ENCODE data around the gene PRPSAP2.

PRPSAP2 gene

GRCh38 chr17:18957831-18958230, 99.9 kb downstream of the PRPSAP2 start:
- H2BK5ac ChIP-seq (ENCODE audit: low read length) = no peak overlapping the region
- no peak overlapping the region for H2BK15ac ChIP-seq (ENCODE audit: low read length)
- DNase-seq (ENCODE audit: low spot score) = no peak
- H2AFZ ChIP-seq (ENCODE audit: low read length) = no peak overlapping the region
- no peak overlapping the region for H3K9ac ChIP-seq (ENCODE audit: low read depth, low read length, poor library complexity)
- no peak overlapping the region for H3K27ac ChIP-seq (replicated peaks; ENCODE audit: low read length)
- H3K4me2 ChIP-seq (ENCODE audit: insufficient read depth, low read length, poor library complexity, severe bottlenecking) = no peak overlapping the region
- H2BK12ac ChIP-seq (ENCODE audit: low read length) = no peak overlapping the region
- H3K23ac ChIP-seq (ENCODE audit: low read depth, low read length, poor library complexity) = no peak overlapping the region
- H4K91ac ChIP-seq (ENCODE audit: low read depth, low read length, poor library complexity) = no peak overlapping the region
- H3K4ac ChIP-seq (ENCODE audit: low read length) = no peak overlapping the region
- H3K36me3 ChIP-seq (replicated peaks in 1 of 2; ENCODE audit: control insufficient read depth in 2 of 2, insufficient read depth in 2 of 2, low read length in 2 of 2) = no peaks in the 10 kb centered on the region
- H3K18ac ChIP-seq (ENCODE audit: low read length) = no peak overlapping the region
- H3K79me1 ChIP-seq (ENCODE audit: low read depth, low read length) = no peaks in the 10 kb centered on the region
- no peak overlapping the region for H2AK5ac ChIP-seq (ENCODE audit: low read depth, low read length)
- no peak overlapping the region for H2BK120ac ChIP-seq (ENCODE audit: low read depth, low read length)
- H4K8ac ChIP-seq (ENCODE audit: low read depth, low read length) = no peak overlapping the region
- H3K4me1 ChIP-seq (ENCODE audit: control insufficient read depth in 2 of 2, insufficient read depth in 1 of 2, low read depth in 1 of 2, low read length in 2 of 2) = peaks cover 13 to 17% of the 10 kb centered on the region in 2 donors
- H3K14ac ChIP-seq (ENCODE audit: low read length) = no peak overlapping the region
- no peaks in the 10 kb centered on the region for H3K9me3 ChIP-seq (replicated peaks in 1 of 2; ENCODE audit: control insufficient read depth in 2 of 2, insufficient read depth in 1 of 2, low read depth in 1 of 2, low read length in 2 of 2)
- H3K27me3 ChIP-seq (ENCODE audit: control insufficient read depth in 3 of 3, insufficient read depth in 3 of 3, low read depth in 1 of 3, low read length in 3 of 3) = no peaks in the 10 kb centered on the region
- no CpG with 5 or more reads among the region's 4 CpGs for WGBS, 2 donors (ENCODE audit: extremely low coverage in 2 of 2, insufficient read length in 2 of 2, insufficient replicate concordance in 1 of 2)
- no peak overlapping the region for H3K4me3 ChIP-seq (ENCODE audit: low read length in 2 of 2)

- no peak for DNase-seq (ENCODE audit: low spot score)
- H2AK5ac ChIP-seq (ENCODE audit: low read depth, low read length) = no peak overlapping the region
- no CpG with 5 or more reads among the region's 11 CpGs for WGBS, 2 donors (ENCODE audit: extremely low coverage in 2 of 2, insufficient read length in 2 of 2, insufficient replicate concordance in 1 of 2)
Observed at GRCh38 chr17:18958611-18959010, 100.7 kb downstream of the PRPSAP2 start.

GRCh38 chr17:18959071-18959844, 101.3 kb downstream of the PRPSAP2 start:
- Histone ChIP-seq H2BK12ac (ENCODE audit: low read length) (peak overlapping the region; percentile 86), H2AFZ (ENCODE audit: low read length) (peak overlapping the region; percentile 68), H2AK5ac (ENCODE audit: low read depth, low read length) (peak overlapping the region; percentile 98), H3K4ac (ENCODE audit: low read length) (peak overlapping the region; percentile 81), H3K23ac (ENCODE audit: low read depth, low read length, poor library complexity) (no peak overlapping the region), H4K91ac (ENCODE audit: low read depth, low read length, poor library complexity) (peak overlapping the region; percentile 43), H3K79me1 (ENCODE audit: low read depth, low read length) (no peaks in the 10 kb centered on the region), H3K4me2 (ENCODE audit: insufficient read depth, low read length, poor library complexity, severe bottlenecking) (no peak overlapping the region), H2BK5ac (ENCODE audit: low read length) (peak overlapping the region; percentile 62), H3K27ac (replicated peaks; ENCODE audit: low read length) (no peak overlapping the region), H3K4me1 (ENCODE audit: control insufficient read depth in 2 of 2, insufficient read depth in 1 of 2, low read depth in 1 of 2, low read length in 2 of 2) (peaks cover 19% of the 10 kb centered on the region in 2 donors), H2BK15ac (ENCODE audit: low read length) (peak overlapping the region; percentile 90), H4K8ac (ENCODE audit: low read depth, low read length) (peak overlapping the region; percentile 84), H3K27me3 (ENCODE audit: control insufficient read depth in 3 of 3, insufficient read depth in 3 of 3, low read depth in 1 of 3, low read length in 3 of 3) (no peaks in the 10 kb centered on the region), H3K14ac (ENCODE audit: low read length) (peak overlapping the region; percentile 76), H2BK120ac (ENCODE audit: low read depth, low read length) (no peak overlapping the region), H3K18ac (ENCODE audit: low read length) (peak overlapping the region; percentile 66), H3K4me3 (ENCODE audit: low read length in 2 of 2) (no peak overlapping the region), H3K36me3 (replicated peaks in 1 of 2; ENCODE audit: control insufficient read depth in 2 of 2, insufficient read depth in 2 of 2, low read length in 2 of 2) (no peaks in the 10 kb centered on the region), H3K9ac (ENCODE audit: low read depth, low read length, poor library complexity) (peak overlapping the region; percentile 65), H3K9me3 (replicated peaks in 1 of 2; ENCODE audit: control insufficient read depth in 2 of 2, insufficient read depth in 1 of 2, low read depth in 1 of 2, low read length in 2 of 2) (no peaks in the 10 kb centered on the region)
- WGBS, 2 donors (ENCODE audit: extremely low coverage in 2 of 2, insufficient read length in 2 of 2, insufficient replicate concordance in 1 of 2) = no CpG with 5 or more reads among the region's 22 CpGs
- DNase-seq (ENCODE audit: low spot score) = no peak

More at GRCh38 chr17:18958611-18959010, 100.7 kb downstream of the PRPSAP2 start:
- H2BK120ac ChIP-seq (ENCODE audit: low read depth, low read length) = no peak overlapping the region
- peak overlapping the region; percentile 84 for H4K8ac ChIP-seq (ENCODE audit: low read depth, low read length)
- no peaks in the 10 kb centered on the region for H3K27me3 ChIP-seq (ENCODE audit: control insufficient read depth in 3 of 3, insufficient read depth in 3 of 3, low read depth in 1 of 3, low read length in 3 of 3)
- no peak overlapping the region for H2BK12ac ChIP-seq (ENCODE audit: low read length)
- H3K18ac ChIP-seq (ENCODE audit: low read length) = peak overlapping the region; percentile 66
- H3K9ac ChIP-seq (ENCODE audit: low read depth, low read length, poor library complexity) = no peak overlapping the region
- no peak overlapping the region for H3K23ac ChIP-seq (ENCODE audit: low read depth, low read length, poor library complexity)
- no peaks in the 10 kb centered on the region for H3K9me3 ChIP-seq (replicated peaks in 1 of 2; ENCODE audit: control insufficient read depth in 2 of 2, insufficient read depth in 1 of 2, low read depth in 1 of 2, low read length in 2 of 2)
- peak overlapping the region; percentile 90 for H2BK15ac ChIP-seq (ENCODE audit: low read length)
- no peak overlapping the region for H3K27ac ChIP-seq (replicated peaks; ENCODE audit: low read length)
- no peak overlapping the region for H3K4me2 ChIP-seq (ENCODE audit: insufficient read depth, low read length, poor library complexity, severe bottlenecking)
- H3K4ac ChIP-seq (ENCODE audit: low read length) = no peak overlapping the region
- H4K91ac ChIP-seq (ENCODE audit: low read depth, low read length, poor library complexity) = peak overlapping the region; percentile 43
- H3K14ac ChIP-seq (ENCODE audit: low read length) = no peak overlapping the region
- peak overlapping the region; percentile 68 for H2AFZ ChIP-seq (ENCODE audit: low read length)
- no peaks in the 10 kb centered on the region for H3K79me1 ChIP-seq (ENCODE audit: low read depth, low read length)
- peak overlapping the region; percentile 62 for H2BK5ac ChIP-seq (ENCODE audit: low read length)
- no peaks in the 10 kb centered on the region for H3K36me3 ChIP-seq (replicated peaks in 1 of 2; ENCODE audit: control insufficient read depth in 2 of 2, insufficient read depth in 2 of 2, low read length in 2 of 2)
- no peak overlapping the region for H3K4me3 ChIP-seq (ENCODE audit: low read length in 2 of 2)
- H3K4me1 ChIP-seq (ENCODE audit: control insufficient read depth in 2 of 2, insufficient read depth in 1 of 2, low read depth in 1 of 2, low read length in 2 of 2) = peaks cover 19% of the 10 kb centered on the region in 2 donors

- Histone ChIP-seq H3K4me3 (ENCODE audit: low read length in 2 of 2) (no peak overlapping the region), H2AK5ac (ENCODE audit: low read depth, low read length) (peak overlapping the region; percentile 98), H4K8ac (ENCODE audit: low read depth, low read length) (peak overlapping the region; percentile 97), H3K27ac (replicated peaks; ENCODE audit: low read length) (no peak overlapping the region), H3K36me3 (replicated peaks in 1 of 2; ENCODE audit: control insufficient read depth in 2 of 2, insufficient read depth in 2 of 2, low read length in 2 of 2) (no peaks in the 10 kb centered on the region), H4K91ac (ENCODE audit: low read depth, low read length, poor library complexity) (peak overlapping the region; percentile 59), H2BK5ac (ENCODE audit: low read length) (peak overlapping the region; percentile 62), H3K9me3 (replicated peaks in 1 of 2; ENCODE audit: control insufficient read depth in 2 of 2, insufficient read depth in 1 of 2, low read depth in 1 of 2, low read length in 2 of 2) (no peaks in the 10 kb centered on the region), H3K79me1 (ENCODE audit: low read depth, low read length) (no peaks in the 10 kb centered on the region), H3K4ac (ENCODE audit: low read length) (no peak overlapping the region), H3K14ac (ENCODE audit: low read length) (no peak overlapping the region), H3K23ac (ENCODE audit: low read depth, low read length, poor library complexity) (no peak overlapping the region), H3K4me1 (ENCODE audit: control insufficient read depth in 2 of 2, insufficient read depth in 1 of 2, low read depth in 1 of 2, low read length in 2 of 2) (peaks cover 19% of the 10 kb centered on the region in 2 donors), H2BK12ac (ENCODE audit: low read length) (peak overlapping the region; percentile 1), H3K18ac (ENCODE audit: low read length) (peak overlapping the region; percentile 58), H2AFZ (ENCODE audit: low read length) (no peak overlapping the region), H3K27me3 (ENCODE audit: control insufficient read depth in 3 of 3, insufficient read depth in 3 of 3, low read depth in 1 of 3, low read length in 3 of 3) (no peaks in the 10 kb centered on the region), H2BK120ac (ENCODE audit: low read depth, low read length) (peak overlapping the region; percentile 65), H3K9ac (ENCODE audit: low read depth, low read length, poor library complexity) (no peak overlapping the region), H3K4me2 (ENCODE audit: insufficient read depth, low read length, poor library complexity, severe bottlenecking) (no peak overlapping the region), H2BK15ac (ENCODE audit: low read length) (peak overlapping the region; percentile 90)
- no CpG with 5 or more reads among the region's 5 CpGs for WGBS, 2 donors (ENCODE audit: extremely low coverage in 2 of 2, insufficient read length in 2 of 2, insufficient replicate concordance in 1 of 2)
- DNase-seq (ENCODE audit: low spot score) = no peak
Observed at GRCh38 chr17:18959845-18960240, 101.9 kb downstream of the PRPSAP2 start.

Data from neuronal stem cell (in vitro differentiated cells).